Central memory CD4-positive, alpha-beta T cell (primary cell): ENCODE data around the gene TESK2.
"Not testable (repeated sequence)": the region's sequence is repeated elsewhere in the genome, so short reads cannot be mapped to it uniquely, and the experiment has no call there.

Source experiments
- DNase-seq: peaks from one replicate; pipeline ENCODE4 v3.0.0; 2022

The TESK2 gene

DNA sequence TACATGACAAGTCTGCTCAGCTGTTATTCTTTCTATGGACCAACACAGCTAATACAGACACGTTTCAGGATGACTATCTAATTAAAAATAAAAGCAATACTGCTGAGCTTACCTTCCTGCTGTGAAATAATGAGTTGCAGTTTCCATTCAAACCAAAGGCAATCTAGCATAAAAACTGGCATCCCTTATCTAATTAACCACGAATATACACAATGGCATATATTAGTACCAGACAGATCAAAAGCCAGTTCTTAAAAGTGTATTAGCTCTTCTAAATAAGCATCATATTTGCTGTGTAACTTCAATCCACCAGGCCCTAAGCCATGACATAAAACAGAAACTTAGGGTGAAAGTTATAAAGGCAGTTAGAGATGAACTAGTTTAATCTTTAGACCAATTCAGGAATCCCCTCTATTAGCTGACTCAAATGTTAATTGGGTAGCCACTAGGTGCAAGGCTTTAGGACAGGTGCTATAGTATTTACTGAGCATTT is 20.6 kb downstream of the TESK2 start:
- DNase-seq, result no peak

GRCh38 chr1:45467353-45467752 is 23.6 kb downstream of the TESK2 start:
- DNase-seq, result not testable (repeated sequence)

GRCh38 chr1:45465277-45465676 is 25.7 kb downstream of the TESK2 start:
- no peak for DNase-seq

DNA sequence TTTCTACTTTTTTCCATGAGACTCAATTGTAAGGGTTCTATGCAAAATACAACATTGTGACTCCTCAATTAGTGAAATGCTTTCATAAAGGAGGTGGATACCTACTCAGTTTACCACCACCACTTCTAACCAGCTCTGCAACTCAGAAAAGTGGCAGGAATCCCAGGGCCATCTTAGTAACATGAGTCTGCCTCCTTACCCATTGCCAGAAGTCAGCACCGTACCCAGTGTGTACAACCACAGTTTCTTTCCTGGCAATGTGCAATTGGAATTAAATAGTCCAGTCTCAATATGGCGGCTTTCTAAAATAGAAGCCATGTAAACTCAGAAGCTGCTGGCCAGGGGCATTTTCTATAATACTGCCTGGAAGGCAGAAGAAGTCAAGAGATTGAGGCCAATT is 32.1 kb downstream of the TESK2 start:
- DNase-seq, result no peak

DNA sequence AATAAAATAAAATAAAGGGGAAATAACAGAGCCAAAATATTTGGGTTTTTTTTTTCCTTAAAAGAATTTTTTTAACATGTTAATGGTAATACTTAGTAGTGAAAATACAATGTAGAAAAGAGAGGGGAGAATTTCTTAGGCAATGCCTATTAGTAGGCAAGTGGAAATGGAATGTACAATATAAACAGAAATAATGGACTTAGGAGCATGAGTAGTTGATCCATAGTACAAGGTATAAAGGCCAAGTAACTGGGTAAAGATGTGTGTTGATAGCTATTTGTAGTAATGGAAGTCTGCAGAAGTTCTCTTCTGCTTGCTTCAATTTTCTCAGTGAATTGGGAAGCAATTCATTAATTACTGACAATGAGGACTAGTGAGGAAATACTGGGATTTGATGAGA is 34.4 kb downstream of the TESK2 start:
- DNase-seq, result no peak

- DNase-seq, result no peak
Measured at GRCh38 chr1:45455162-45455561, 35.8 kb downstream of the TESK2 start.

DNA sequence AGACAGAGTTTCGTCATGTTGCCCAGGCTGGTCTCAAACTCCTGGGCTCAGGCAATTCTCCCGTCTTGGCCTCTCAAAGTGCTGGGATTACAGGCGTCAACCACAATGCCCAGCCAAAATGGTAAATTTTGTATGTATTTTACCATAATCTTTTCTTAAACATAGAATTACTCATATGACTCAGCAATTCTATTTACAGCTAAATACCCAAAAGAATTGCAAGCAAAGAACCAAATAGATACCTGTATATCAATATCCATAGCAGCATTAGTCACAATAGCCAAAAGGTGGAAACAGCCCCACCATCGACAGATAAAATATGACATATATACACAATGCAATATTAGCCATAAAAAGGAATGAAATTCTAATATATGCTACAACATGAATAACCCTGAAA is 36.5 kb downstream of the TESK2 start:
- no peak for DNase-seq

DNA sequence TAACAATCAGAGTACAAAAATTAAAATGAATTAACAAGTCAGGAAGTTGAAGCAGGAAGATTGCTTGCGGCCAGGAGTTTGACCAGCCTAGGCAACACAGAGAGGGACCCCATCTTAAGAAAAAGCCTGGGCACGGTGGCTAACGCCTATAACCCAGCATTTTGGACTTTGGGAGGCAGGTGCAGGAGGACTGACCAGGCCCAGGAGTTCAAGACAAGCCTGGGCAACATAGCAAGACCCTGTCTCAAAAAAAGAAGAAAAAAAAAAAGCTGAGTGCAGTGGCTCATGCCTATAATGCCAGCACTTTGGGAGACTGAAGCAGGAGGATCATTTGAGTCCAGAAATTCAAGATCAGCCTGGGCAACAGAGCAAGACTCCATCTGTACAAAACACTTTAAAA is 38.5 kb downstream of the TESK2 start:
- DNase-seq, result no peak

DNA sequence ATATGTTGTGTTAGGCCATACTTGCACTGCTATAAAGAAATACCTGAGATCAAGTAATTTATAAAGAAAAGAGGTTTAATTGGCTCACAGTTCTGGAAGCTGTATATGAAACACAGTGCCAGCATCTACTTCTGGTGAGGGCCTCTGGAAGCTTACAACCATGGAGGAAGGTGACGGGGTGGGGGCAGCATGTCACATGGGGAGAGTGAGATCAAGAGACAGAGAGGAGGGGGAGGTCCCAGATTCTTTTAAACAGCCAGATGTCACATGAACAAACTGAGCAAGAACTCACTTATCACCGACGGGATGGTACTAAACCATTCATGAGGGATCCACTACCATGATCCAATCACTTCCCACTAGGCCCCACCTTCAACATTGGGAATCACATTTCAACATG is 42.6 kb downstream of the TESK2 start:
- no peak for DNase-seq

GRCh38 chr1:45446950-45447672 is 43.9 kb downstream of the TESK2 start:
- DNase-seq, result no peak

- no peak for DNase-seq
Measured at GRCh38 chr1:45446530-45446929, 44.4 kb downstream of the TESK2 start.

GRCh38 chr1:45444609-45445131 is 46.3 kb downstream of the TESK2 start:
- no peak for DNase-seq

GRCh38 chr1:45443580-45444446 is 47.1 kb downstream of the TESK2 start:
- DNase-seq, result no peak

DNA sequence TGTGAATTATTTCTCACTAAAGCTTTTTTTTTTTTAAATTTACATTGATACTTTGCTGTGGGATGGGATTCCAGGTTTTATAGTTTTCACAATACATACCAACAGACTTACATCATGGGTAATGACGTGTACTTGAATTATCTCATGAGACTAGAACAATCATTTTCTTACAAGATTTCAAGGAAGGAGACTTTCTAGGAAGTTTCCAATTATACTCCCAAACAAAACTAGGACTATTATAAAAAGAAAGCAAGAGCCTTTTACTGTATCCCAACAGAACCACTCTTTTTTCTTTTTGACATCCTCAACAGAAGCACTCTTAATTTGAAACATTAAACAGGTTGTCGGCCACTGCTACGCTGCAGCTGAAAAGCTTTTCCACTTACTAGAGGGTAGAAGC is 48.7 kb downstream of the TESK2 start:
- no peak for DNase-seq

- DNase-seq, result no peak
Measured at GRCh38 chr1:45437323-45437722, 53.6 kb downstream of the TESK2 start.

DNA sequence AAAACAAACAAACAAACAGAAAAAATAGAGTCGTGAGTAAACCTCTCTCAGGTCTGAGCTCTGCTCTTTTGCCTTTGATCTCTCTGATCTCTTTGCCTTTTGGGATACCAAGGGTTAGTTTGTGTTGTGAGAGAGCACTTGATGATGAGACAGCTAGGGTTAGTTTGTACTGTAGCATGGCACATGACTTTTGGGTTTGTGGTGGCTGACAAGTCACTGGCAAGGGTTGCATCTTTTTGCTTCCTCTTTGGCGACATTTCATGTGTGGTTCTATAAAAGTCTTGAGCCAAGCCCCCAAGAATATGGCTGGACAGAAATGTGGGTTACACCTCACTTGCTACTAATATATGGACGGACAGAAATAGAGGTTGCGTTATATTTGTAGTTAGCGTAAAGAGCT is 60.5 kb downstream of the TESK2 start:
- DNase-seq, result no peak

- DNase-seq, result no peak
Measured at GRCh38 chr1:45429561-45430159, 61.3 kb downstream of the TESK2 start.

DNA sequence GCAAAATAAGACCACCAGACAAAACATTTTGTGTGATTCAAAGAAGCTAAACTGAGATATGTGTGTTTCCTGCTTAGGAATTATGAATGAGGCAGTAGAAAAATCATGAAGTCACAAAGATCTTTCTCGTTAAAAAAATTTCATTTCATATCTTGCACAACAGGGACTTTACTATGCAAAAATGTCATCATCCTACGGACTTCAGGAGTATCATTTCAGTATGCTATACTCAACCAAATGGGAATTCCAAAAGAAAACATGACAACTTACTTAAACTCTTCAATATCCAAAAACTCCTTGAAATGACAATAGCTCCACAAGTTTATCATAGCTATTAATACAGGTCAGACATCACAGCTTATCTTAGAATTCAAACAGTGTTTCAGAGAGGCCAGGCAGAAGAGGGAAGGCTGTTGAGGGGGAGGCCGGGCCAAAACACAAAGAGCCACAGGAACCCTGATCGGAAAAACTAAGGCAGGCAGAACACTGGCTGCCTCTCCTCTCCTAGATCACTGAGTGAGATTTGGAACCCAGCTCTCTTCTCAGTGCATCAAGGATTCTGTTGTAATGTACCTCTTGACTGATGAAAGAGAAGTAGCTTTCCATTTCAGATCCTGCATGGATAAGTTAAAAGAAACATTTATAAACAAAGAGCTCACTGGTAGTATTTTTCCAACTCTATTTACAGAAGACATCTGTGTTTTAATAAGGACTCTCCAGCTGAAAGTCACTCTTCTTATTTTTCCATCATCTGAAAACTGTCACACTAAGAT is 66.9 kb downstream of the TESK2 start:
- no peak for DNase-seq

GRCh38 chr1:45421935-45422334 is 69.0 kb downstream of the TESK2 start:
- no peak for DNase-seq

DNA sequence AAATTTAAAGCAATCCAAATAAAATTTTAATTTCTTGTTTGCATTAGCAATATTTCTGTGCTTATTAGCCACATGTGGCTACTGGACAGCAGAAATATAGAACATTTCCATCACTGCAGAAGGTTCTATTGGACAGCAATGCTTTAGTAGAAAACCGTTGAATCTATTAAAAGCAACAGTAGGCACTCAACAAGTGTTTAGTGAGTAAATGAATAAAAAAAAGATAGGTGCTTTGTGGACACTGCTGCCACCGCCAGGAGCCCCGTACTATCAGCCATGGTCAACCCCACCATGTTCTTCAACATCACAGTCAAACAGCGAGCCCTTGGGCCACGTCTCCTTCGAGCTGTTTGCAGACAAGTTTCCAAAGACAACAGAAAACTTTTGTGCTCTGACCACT is 76.2 kb downstream of the TESK2 start:
- no peak for DNase-seq

GRCh38 chr1:45412899-45413298 is 78.1 kb downstream of the TESK2 start:
- DNase-seq, result no peak

DNA sequence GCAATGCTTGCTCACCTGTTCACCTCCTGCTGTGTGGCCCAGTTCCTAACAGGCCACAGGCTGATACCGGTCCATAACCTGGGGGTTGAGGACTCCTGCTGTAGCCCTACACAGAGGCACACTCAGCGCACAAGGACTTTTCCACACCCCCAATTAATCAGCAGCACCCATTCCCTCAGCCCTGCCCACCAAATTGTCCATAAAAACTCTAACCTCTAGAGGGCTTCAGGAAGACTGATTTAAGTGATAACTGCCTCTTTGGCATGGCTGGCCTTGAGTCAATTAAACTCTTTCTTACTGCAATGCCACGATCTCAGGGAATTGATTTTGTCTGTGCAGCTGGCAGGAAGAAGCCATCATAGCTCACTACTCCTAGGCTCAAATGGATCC is 79.5 kb downstream of the TESK2 start:
- DNase-seq, result no peak
